AG10803 (cell line): Measurements from ENCODE around the gene LPP.

Experiments
- DNase-seq: peaks from one replicate; pipeline ENCODE4 v3.0.0; 2010; ENCODE audit warnings: low read depth
- H3K4me3 ChIP-seq: 2 replicates; pipeline ENCODE4 v1.5.1; 2011; ENCODE audit warnings: mild to moderate bottlenecking, low read length, control low read depth
- CTCF ChIP-seq: conservative IDR thresholded peaks from 2 replicates; pipeline ENCODE4 v1.5.1; 2011; ENCODE audit warnings: mild to moderate bottlenecking, low read length, control low read depth, inconsistent platforms

Gene LPP

GRCh38 chr3:188496390-188496789 lies 342.4 kb downstream of the LPP start:
- DNase-seq = no peak
- no peak for TF ChIP-seq CTCF

GRCh38 chr3:188497021-188497420 lies 343.1 kb downstream of the LPP start:
- H3K4me3 ChIP-seq = no peak overlapping the region
- peak; percentile 59 for DNase-seq
- TF ChIP-seq CTCF = no peak

More at GRCh38 chr3:188496390-188496789, 342.4 kb downstream of the LPP start:
- no peak overlapping the region for H3K4me3 ChIP-seq

- no peak for DNase-seq
- no peak for TF ChIP-seq CTCF
- H3K4me3 ChIP-seq = no peak overlapping the region
These were observed 349.7 kb downstream of the LPP start for GRCh38 chr3:188503647-188504046.

GRCh38 chr3:188505151-188505550 lies 351.2 kb downstream of the LPP start:
- no peak overlapping the region for H3K4me3 ChIP-seq
- no peak for DNase-seq
- no peak for TF ChIP-seq CTCF

- TF ChIP-seq CTCF = no peak
- no peak for DNase-seq
- H3K4me3 ChIP-seq = no peak overlapping the region
These were observed 352.0 kb downstream of the LPP start for GRCh38 chr3:188505911-188506310.

GRCh38 chr3:188506446-188506845 lies 352.5 kb downstream of the LPP start:
- no peak for DNase-seq
- TF ChIP-seq CTCF = no peak
- H3K4me3 ChIP-seq = no peak overlapping the region

GRCh38 chr3:188507244-188507720 lies 353.3 kb downstream of the LPP start:
- peak; percentile 95 for DNase-seq
- H3K4me3 ChIP-seq = peak overlapping the region; percentile 5; the same call in 1 of the 2 replicates
- no peak for TF ChIP-seq CTCF
